GM21723 (cell line): ENCODE measurements around the gene C17orf114.

ENCODE experiments used
- ATAC-seq: cut with Tn5 transposase; IDR thresholded peaks from one replicate; pipeline ENCODE4 v1.9.1; 2021; ENCODE audit warnings: mild to moderate bottlenecking, moderate library complexity; ENCODE audit not compliant: unreplicated experiment

Gene C17orf114

GRCh38 chr17:4802228-4802627 lies at the start of gene C17orf114:
TSS of gene C17orf114 (minus strand) at chr17:4802328.
- no peak for ATAC-seq

DNA sequence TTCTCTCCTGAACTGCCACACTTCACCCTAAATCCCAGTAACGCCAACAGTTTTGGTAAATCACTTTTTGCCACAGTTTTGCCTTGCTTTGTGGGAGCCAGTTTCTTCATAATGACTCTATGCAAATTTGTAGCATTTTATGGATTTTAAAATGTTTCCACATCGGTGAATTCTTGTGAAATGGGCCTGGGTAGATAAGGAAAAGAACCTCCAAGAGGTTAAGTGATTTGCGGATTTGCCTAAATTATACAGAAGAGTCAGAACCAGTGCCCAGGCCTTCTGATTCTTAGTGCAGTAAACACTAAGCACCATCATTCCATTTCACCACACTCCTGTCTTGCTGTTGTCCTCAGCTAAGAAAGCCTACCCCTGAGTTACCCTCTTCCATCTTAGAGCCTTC lies 49.0 kb upstream of the C17orf114 start:
- ATAC-seq, result no peak

GRCh38 chr17:4850246-4850645 lies 48.1 kb upstream of the C17orf114 start:
- ATAC-seq, result no peak

DNA sequence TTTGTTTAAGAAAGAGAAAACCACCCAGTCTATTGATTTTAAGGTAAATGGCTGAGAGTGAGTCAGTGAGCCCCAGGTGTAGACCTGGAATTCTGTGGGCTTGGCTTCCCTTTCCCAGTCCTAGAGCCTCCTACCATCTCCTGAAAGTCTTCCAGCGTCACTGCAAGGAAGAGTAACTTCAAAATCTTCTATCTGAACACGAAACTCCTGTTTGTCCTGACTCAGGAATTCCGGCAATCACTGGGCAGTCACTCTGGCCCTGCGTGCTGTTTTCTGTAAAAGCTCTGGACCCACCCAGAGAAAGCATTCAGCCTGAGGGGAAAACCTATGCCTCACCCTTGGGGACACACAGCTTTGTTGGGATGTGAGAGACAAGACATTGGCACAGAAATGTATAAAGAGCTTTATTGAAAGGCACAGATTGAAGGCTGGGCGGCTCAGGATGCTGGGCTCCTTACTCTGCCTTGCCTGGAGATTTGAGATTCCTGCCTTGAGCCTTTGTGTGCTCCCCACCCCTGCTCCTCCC lies 46.9 kb upstream of the C17orf114 start:
- ATAC-seq, result no peak

- ATAC-seq, result no peak
Observed at GRCh38 chr17:4846635-4847390, 44.7 kb upstream of the C17orf114 start.

- no peak for ATAC-seq
Observed at GRCh38 chr17:4845118-4845517, 43.0 kb upstream of the C17orf114 start.

- ATAC-seq, result no peak
Observed at GRCh38 chr17:4843321-4844000, 41.3 kb upstream of the C17orf114 start.

- ATAC-seq, result no peak
Observed at GRCh38 chr17:4842376-4842775, 40.2 kb upstream of the C17orf114 start.

DNA sequence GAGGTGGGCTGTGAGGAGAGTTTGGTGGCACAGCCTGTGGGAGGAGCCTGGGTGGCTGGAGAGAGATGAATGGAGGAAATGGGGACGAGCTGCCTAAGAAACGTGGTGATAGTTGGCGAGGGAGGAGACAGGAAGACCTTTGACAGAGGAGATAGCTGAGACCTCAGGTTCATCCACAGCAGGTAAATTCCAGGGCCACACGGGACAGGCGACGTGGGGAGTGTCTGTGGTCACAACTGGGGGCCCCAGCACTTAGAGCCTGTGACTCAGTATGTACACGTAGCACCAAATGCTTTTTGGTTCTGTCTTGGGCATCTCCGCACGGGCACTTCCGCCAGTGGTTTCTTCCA lies 38.7 kb upstream of the C17orf114 start:
- ATAC-seq, result no peak

- no peak for ATAC-seq
Observed at GRCh38 chr17:4839965-4840892, 38.1 kb upstream of the C17orf114 start.

GRCh38 chr17:4839221-4839620 lies 37.1 kb upstream of the C17orf114 start:
- no peak for ATAC-seq

DNA sequence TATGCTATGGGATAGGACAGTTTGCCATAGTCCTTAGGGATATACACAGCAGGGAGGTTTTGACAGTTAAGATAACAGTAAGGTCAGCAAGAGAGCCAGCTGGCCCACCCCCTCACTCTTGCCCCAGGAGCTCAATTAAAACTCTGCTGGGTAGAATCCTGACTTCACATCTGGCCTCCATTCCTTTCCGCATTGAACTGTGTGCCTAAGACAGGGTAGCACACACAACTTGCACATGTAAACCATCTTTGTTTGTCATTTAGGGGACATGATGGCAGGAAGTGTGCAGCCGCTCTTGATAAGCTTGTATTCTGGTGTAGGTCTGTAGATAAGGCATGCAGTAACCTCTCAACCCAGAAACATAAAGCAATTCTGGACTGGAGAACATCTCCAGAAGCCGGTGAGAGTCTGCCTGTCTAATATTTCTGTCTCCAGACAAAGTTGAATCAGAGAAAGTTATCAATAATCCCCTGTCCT lies 36.2 kb upstream of the C17orf114 start:
- ATAC-seq, result no peak

DNA sequence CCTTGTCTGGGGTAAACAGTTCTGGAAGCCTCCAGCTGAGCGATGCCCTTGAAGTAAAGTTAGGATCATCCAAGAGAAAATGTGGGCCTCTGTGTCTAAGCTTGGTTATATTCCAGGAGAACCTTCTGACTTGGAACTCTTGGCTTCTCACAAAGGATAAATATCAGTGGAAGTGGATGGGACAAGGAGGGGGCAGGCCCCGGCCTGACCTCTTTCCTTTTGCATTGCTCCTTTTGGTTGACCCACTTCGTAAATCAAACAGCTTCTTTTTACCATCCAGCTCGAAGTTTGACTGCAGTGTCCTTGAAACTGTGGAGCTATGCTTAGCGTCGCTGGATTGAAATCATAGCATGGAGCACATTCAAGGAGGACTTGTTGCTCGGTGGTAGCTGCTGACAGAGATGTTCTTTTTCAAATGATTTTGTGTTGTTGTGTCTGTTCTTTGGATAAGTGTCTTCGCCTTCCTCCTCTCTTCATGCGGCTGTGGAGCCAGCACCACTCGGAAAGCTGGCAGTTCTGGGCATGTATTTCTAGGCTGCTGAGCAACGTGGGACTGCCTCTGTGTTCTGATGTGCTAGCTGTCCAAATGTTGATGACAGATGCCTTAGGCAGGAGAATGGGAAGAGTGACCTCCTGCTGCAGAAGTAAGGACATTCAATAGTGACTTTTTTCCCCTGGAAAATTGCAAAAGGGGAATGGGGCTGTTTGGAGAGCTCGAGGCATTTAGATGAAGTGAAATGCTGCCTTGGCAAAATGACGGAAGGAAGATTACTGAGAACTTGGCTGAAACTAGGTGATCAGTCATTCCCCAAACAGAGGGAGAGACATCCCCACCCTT lies 35.6 kb upstream of the C17orf114 start:
- ATAC-seq, result no peak

DNA sequence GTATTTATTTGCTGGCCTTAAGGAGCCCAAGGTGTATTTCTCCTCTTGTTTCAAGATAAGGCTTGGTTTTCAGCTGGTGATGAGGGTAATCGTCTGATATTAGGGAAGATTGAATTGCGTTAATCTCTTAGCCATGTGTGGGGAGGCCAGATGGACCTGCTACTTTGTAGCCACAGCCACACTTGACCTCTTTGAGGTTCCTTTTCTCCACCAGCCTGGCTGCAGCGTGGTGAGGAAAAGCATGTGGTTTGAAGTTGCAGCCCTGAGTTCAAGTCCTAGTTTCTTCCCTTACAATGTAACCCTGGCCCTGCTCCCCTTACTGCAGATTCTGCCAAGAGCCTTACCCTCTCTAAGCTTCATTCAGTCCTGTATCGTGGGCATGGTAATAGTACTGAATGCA lies 34.1 kb upstream of the C17orf114 start:
- ATAC-seq, result no peak

GRCh38 chr17:4834681-4835020 lies 32.5 kb upstream of the C17orf114 start:
- ATAC-seq, result no peak

DNA sequence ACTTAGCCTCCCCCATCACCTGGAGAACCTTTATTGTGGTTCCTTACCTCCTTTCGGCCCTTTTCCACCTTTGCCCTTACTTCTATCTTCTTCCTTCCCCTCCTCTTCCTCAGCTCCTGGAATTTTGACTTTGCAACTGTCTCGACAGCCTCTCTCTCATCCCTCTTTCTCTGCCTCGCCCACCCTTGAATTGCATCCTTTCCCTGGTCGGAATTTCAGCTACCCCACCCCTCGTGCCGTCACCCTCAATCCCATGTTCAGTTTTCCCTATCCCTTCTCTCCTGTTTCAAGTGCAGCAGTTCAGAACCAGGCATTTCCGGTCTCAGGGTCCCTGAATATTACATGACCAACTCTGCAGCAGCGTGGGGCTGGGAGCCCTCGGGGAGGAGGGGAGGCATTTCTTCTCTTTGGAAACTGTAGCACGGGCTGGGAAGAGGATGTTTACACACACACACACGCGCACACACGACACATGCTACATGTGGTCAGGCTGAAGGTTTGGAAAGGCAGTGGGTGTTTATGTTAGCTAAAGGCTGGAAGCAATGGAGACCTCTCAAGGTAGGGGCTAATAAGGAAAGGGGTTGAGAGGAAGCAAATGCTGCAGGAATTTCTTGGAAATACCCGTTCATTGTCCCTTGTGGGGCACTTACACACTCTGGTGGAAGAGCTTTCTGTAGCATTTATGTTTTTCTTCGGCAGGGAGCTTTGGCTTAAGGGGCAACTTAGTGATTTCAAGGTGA lies 32.0 kb upstream of the C17orf114 start:
- ATAC-seq, result no peak

GRCh38 chr17:4833178-4833940 lies 31.2 kb upstream of the C17orf114 start, which contains the start of gene MINK1:
TSS of gene MINK1 (plus strand) at chr17:4833340. CDS start at chr17:4833584, 244 bp downstream.
- ATAC-seq, result peak; percentile 77

DNA sequence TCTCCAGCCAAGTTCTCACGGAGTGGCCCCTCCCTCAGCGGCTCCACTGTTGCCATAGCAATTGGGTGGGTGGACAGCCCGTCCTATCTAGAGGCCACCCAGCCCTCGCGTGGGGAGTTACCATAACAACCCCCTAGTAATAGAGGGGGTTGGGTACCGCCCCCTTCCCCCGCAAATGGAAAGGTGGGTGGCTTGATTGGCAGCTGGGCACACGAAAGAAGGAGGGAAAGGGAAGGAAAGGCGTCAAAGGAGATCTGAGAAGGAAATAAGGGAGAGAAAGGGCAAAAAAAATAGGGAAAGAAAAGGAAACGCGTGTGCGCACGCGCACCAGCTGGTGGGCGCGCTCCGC lies 30.7 kb upstream of the C17orf114 start:
- peak; percentile 10 for ATAC-seq

DNA sequence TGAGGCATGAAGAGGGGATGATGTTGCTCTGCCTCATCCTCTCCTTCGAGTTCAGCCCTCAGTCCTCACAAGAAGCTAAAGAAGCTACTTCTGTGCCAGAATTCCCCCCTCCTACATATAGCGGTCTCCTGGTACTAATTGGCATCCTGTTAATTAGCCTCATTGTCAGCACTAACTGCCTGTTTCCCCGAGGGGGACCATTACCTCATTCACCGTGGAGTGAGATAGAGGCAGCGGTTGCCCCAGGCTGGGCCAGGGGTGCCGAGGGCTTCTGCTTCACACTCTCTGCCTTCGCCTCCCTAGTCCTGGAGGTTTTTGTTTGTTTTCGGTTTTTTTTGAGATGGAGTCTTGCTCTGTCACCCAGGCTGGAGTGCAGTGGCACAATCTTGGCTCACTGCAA lies 25.3 kb upstream of the C17orf114 start:
- ATAC-seq, result no peak
